Keratinocyte (primary cell): ENCODE measurements around the gene PCP2. TPM values are rescaled to one million over a fixed set of nuclear protein-coding genes. Genes with fewer than 3 reads are reported as not detected.

Source experiments
- DNase-seq: peaks from one replicate; pipeline ENCODE4 v3.0.0-alpha.2; 2011; ENCODE audit warnings: low read depth, missing footprints, low spot score
- FAIRE-seq: peaks from 2 replicates; lab custom pipeline; 2011; peaks lifted over from hg19 to GRCh38; lab: Jason Lieb, UNC
- H2AFZ ChIP-seq: 2 replicates; pipeline ENCODE4 v1.6.0; 2012; ENCODE audit warnings: low read length, control low read depth, inconsistent platforms; ENCODE audit not compliant: control insufficient read depth
- H3K27ac ChIP-seq: 2 replicates; pipeline ENCODE4 v1.5.1; 2011; ENCODE audit warnings: low read length; ENCODE audit not compliant: control insufficient read depth, insufficient read depth
- H3K27me3 ChIP-seq: 3 replicates; pipeline ENCODE4 v1.6.0; 2011; ENCODE audit warnings: low read length; ENCODE audit not compliant: control insufficient read depth, insufficient read depth; ENCODE audit errors: extremely low read depth
- H3K36me3 ChIP-seq, 2 experiments: 2 replicates in 1 of 2; 3 replicates in 1 of 2; pipeline ENCODE4 v1.5.1; 2011; ENCODE audit warnings: low read length in 2 of 2, mild to moderate bottlenecking in 1 of 2; ENCODE audit not compliant: control insufficient read depth in 2 of 2, insufficient read depth in 2 of 2; ENCODE audit errors: extremely low read depth in 1 of 2
- H3K4me1 ChIP-seq: 3 replicates; pipeline ENCODE4 v1.5.1; 2011; ENCODE audit warnings: low read length; ENCODE audit not compliant: control insufficient read depth, insufficient read depth; ENCODE audit errors: extremely low read depth
- H3K4me2 ChIP-seq: 3 replicates; pipeline ENCODE4 v1.6.0; 2011; ENCODE audit warnings: low read depth, low read length; ENCODE audit not compliant: control insufficient read depth, insufficient read depth; ENCODE audit errors: extremely low read depth
- H3K4me3 ChIP-seq, 3 experiments: fragments of 200-600 bp in 1 of 3; sonication (generic) in 1 of 3; 2 replicates in 2 of 3; 3 replicates in 1 of 3; pipeline ENCODE4 v1.5.1; 2011 to 2016; ENCODE audit warnings: low read length in 3 of 3, mild to moderate bottlenecking in 3 of 3, control low read depth in 2 of 3, inconsistent platforms in 1 of 3, low read depth in 1 of 3, mixed read lengths in 1 of 3, mixed run types in 1 of 3, moderate library complexity in 1 of 3; ENCODE audit not compliant: control insufficient read depth in 2 of 3, insufficient read depth in 2 of 3; ENCODE audit errors: extremely low read depth in 1 of 3
- H3K79me2 ChIP-seq: 2 replicates; pipeline ENCODE4 v1.6.0; 2012; ENCODE audit warnings: low read length; ENCODE audit not compliant: control insufficient read depth, insufficient read depth
- H3K9ac ChIP-seq: 3 replicates; pipeline ENCODE4 v1.6.0; 2011; ENCODE audit warnings: low read length; ENCODE audit not compliant: control insufficient read depth, insufficient read depth; ENCODE audit errors: extremely low read depth
- H3K9me1 ChIP-seq: 3 replicates; pipeline ENCODE4 v1.6.0; 2011; ENCODE audit warnings: low read length; ENCODE audit not compliant: control insufficient read depth, insufficient read depth; ENCODE audit errors: extremely low read depth
- H3K9me3 ChIP-seq: 2 replicates; pipeline ENCODE4 v1.5.1; 2012; ENCODE audit warnings: low read depth, low read length; ENCODE audit not compliant: control insufficient read depth
- H4K20me1 ChIP-seq: 3 replicates; pipeline ENCODE4 v1.6.0; 2011; ENCODE audit warnings: low read length; ENCODE audit not compliant: control insufficient read depth, insufficient read depth; ENCODE audit errors: extremely low read depth
- CTCF ChIP-seq, 3 experiments: IDR thresholded peaks in 1 of 3; conservative IDR thresholded peaks in 1 of 3; optimal IDR thresholded peaks in 1 of 3; 2 replicates in 2 of 3; 3 replicates in 1 of 3; pipeline versions ENCODE3 to v1.5.1; 2011; ENCODE audit warnings: low read length in 3 of 3, mild to moderate bottlenecking in 3 of 3, moderate library complexity in 2 of 3, control low read depth in 1 of 3, inconsistent platforms in 1 of 3; ENCODE audit not compliant: insufficient read depth in 2 of 3; ENCODE audit errors: extremely low read depth in 1 of 3
- EZH2 ChIP-seq: IDR thresholded peaks from one replicate; pipeline ENCODE4 v1.6.1; 2012; ENCODE audit warnings: inconsistent platforms, mild to moderate bottlenecking, low read length, moderate library complexity
- dilution Hi-C: fragments of 300-500 bp; cut with MboI; formaldehyde crosslinking; loops from one replicate; pipeline ENCODE4 v1.7.0; 2020; ENCODE audit warnings: low sequenced_read_pairs; ENCODE audit not compliant: extremely low pct_ligation_motif_present
- polyA plus RNA-seq, 5 experiments: library from polyadenylated mRNA; depleted of rRNA in 3 of 5; stranded (reverse) in 3 of 5; stranded (forward) in 1 of 5; unstranded in 1 of 5; fragments of >200 nt; gene quantifications; 1 replicate in 1 of 5; 2 replicates in 3 of 5; 3 replicates in 1 of 5; pipeline versions ENCODE4 v1.2.1 to v1.2.3, GENCODE V29; 2011 to 2012; ENCODE audit warnings: missing spikeins in 2 of 5, low read depth in 1 of 5, low replicate concordance in 1 of 5

The PCP2 gene
- polyA plus RNA-seq, 1 donor (not counting 4 experiments of a cell fraction or from before 2014, with no cell fraction given) = not detected

DNA sequence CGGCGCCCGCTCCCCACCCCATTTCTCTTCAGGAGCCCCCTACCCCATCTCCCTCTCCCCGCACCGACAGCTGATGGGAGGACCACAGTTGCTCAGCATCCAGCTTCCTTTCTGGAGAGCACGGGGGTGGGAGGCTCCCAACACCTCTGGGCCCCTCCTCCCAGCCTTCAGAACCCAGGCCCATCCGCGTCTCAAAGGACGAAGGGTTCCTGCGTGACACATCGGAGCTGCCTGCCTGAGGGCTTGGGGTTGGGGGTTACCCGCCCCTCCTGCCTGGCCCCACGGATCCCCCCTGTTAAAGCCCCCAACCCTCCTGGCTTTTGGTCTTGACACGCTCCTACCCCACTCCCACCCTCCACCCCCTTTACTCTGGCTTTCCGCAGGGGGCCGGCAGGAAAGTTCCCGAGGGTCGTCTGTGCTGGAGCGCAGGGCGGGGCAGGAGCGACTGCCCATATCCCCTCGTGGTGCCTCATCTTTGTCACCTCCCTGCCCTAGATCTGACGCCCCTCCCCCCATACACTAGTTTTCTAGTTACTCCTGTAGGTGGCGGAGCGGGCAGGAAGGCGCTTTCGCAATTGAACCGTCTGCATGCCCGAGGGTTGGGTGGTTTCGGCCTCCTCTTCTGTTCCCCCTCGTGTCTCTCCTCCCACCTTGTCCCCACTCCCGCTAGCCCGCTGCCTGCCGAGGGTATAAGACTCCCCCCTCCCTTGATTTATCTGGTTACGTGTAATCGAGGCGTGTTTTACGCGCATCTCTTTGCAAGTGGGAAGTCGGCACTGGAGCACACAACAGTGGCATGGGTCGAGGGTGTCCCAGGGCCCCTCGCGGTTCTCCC is 48.0 kb upstream of the PCP2 start:
- Histone ChIP-seq H3K9ac (peak overlapping the region; percentile 85), H3K9me1 (no peaks in the 10 kb centered on the region)
- TF ChIP-seq EZH2 (no peak), CTCF (optimal IDR thresholded peaks at IDR 0.05 in 1 of 3, IDR thresholded peaks at IDR 0.05 in 1 of 3, conservative IDR thresholded peaks at IDR 0.05 in 1 of 3; ENCODE audit: extremely low read depth in 1 of 3, insufficient read depth in 2 of 3, low read length in 3 of 3) (peak; percentile 55 to 79 (median 61))

DNA sequence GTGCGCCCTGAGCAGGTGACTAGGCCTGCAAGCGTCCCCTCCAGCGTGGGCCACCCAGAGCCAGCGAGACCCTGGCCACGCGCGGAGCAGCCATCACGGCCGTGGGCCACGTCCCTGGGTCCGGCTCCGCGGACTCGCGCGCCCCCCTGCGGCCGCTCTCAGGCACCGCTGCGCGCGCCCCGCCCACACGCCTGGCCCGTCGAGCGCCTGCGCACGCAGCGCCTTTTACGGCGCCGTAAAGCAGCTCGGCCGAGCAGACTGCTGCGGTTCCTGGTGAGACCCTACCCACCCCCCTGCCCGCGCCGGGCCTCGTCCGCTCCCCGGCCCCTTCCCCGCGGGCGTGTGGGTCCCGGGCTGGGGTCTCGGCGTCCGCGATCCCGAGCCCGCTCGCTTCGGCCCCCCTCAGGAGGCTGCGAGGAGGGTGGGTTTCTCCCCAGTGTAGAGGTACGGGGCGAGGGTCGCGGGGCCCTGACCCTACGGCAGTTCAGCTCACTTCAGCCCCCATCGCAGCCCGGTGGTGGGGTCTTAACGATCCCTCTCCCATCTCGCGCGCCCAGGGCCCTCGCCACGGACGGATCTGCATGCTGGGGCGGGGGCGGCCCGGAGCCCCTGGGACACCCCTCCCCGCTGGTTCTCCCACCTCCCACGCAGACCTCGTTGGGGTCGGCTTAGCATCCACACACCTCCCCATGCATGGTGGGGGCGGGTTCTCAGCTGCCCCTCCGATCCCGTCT is 47.3 kb upstream of the PCP2 start, which contains the start of gene TRAPPC5:
TRAPPC5 (plus strand) TSS at position 228 of the 734 bp plus-strand sequence. CDS start 1,421 bp downstream, outside the sequence.
- H3K27ac ChIP-seq = peak within 1 kb of the TSS; percentile 64
- H3K9ac ChIP-seq = peak within 1 kb of the TSS; percentile 85
- TF ChIP-seq CTCF (optimal IDR thresholded peaks at IDR 0.05 in 1 of 3, IDR thresholded peaks at IDR 0.05 in 1 of 3, conservative IDR thresholded peaks at IDR 0.05 in 1 of 3; ENCODE audit: extremely low read depth in 1 of 3, insufficient read depth in 2 of 3, low read length in 3 of 3) (peak; percentile 63 to 90 (median 71)), EZH2 (no peak)
- H3K4me2 ChIP-seq = peak within 1 kb of the TSS; percentile 60
- peaks cover 7% of the 10 kb centered on the region for H3K4me1 ChIP-seq
- FAIRE-seq (no peak), DNase-seq (no peak)
- H3K79me2 ChIP-seq = peaks cover 16% of the 10 kb centered on the region
- H3K27me3 ChIP-seq = peaks cover 6% of the 10 kb centered on the region
- peak within 1 kb of the TSS; percentile 75 for H2AFZ ChIP-seq
- H3K4me3 ChIP-seq = peak within 1 kb of the TSS; percentile 73 to 99 (median 83)
- H3K9me1 ChIP-seq = no peaks in the 10 kb centered on the region
- dilution Hi-C loops = no loop called here
- H3K36me3 ChIP-seq = peaks cover 0 to 8% of the 10 kb centered on the region in 2 experiments
- H3K9me3 ChIP-seq = no peaks in the 10 kb centered on the region
- no peaks in the 10 kb centered on the region for H4K20me1 ChIP-seq

More for the DNA sequence above, 48.0 kb upstream of the PCP2 start:
- no peaks in the 10 kb centered on the region for H4K20me1 ChIP-seq
- peak overlapping the region; percentile 66 for H2AFZ ChIP-seq
- H3K4me3 ChIP-seq = peak overlapping the region; percentile 73 to 99 (median 83)
- H3K27me3 ChIP-seq = peaks cover 5% of the 10 kb centered on the region
- peak overlapping the region; percentile 64 for H3K27ac ChIP-seq
- dilution Hi-C loops = no loop called here
- H3K36me3 ChIP-seq = peaks cover 0 to 8% of the 10 kb centered on the region in 2 experiments
- no peak for FAIRE-seq
- peaks cover 7% of the 10 kb centered on the region for H3K4me1 ChIP-seq
- peaks cover 16% of the 10 kb centered on the region for H3K79me2 ChIP-seq
- no peak for DNase-seq
- H3K9me3 ChIP-seq = no peaks in the 10 kb centered on the region
- H3K4me2 ChIP-seq = peak overlapping the region; percentile 60
